ENCODE measurements around the gene STON2. TPM values are rescaled to one million over a fixed set of nuclear protein-coding genes. Genes with fewer than 3 reads are reported as not detected.
A peak's percentile ranks its signal among the peaks of the same experiment; 100 is the strongest.

Gene STON2
- 66.8 TPM for total RNA-seq (ENCODE audit: unreplicated experiment)
- long read RNA-seq, partial matches to known transcripts: 2 of 3 reads
- long read RNA-seq, other reads (novel, unspliced or antisense): 1 of 3 reads

GRCh38 chr14:81400202-81400678, at the start of gene STON2:
Gene STON2, minus strand, starts transcription at chr14:81400324. Its CDS starts 1,942 bp downstream, at chr14:81398382.
- no peak for TF ChIP-seq CTCF (IDR thresholded peaks at IDR 0.05; ENCODE audit: unreplicated experiment)
- no peaks in the 10 kb centered on the region for H3K36me3 Mint-ChIP-seq (ENCODE audit: low read depth, unreplicated experiment)
- H3K4me3 Mint-ChIP-seq (ENCODE audit: unreplicated experiment): no peak within 1 kb of the TSS
- no peaks in the 10 kb centered on the region for H3K27me3 Mint-ChIP-seq (ENCODE audit: unreplicated experiment)
- H3K27ac Mint-ChIP-seq (ENCODE audit: unreplicated experiment): peak within 1 kb of the TSS; percentile 70
- no peaks in the 10 kb centered on the region for H3K9me3 Mint-ChIP-seq (ENCODE audit: unreplicated experiment)
- peaks cover 3% of the 10 kb centered on the region for H3K4me1 Mint-ChIP-seq (ENCODE audit: unreplicated experiment)
- DNase-seq (ENCODE audit: low spot score): no peak

- TF ChIP-seq CTCF (IDR thresholded peaks at IDR 0.05; ENCODE audit: unreplicated experiment): no peak
- no peaks in the 10 kb centered on the region for H3K27me3 Mint-ChIP-seq (ENCODE audit: unreplicated experiment)
- peaks cover 10% of the 10 kb centered on the region for H3K4me1 Mint-ChIP-seq (ENCODE audit: unreplicated experiment)
- no peak for DNase-seq (ENCODE audit: low spot score)
- H3K9me3 Mint-ChIP-seq (ENCODE audit: unreplicated experiment): no peaks in the 10 kb centered on the region
- H3K36me3 Mint-ChIP-seq (ENCODE audit: low read depth, unreplicated experiment): peaks cover 2% of the 10 kb centered on the region
- no peak overlapping the region for H3K4me3 Mint-ChIP-seq (ENCODE audit: unreplicated experiment)
- no peak overlapping the region for H3K27ac Mint-ChIP-seq (ENCODE audit: unreplicated experiment)
These were observed 49.5 kb upstream of the STON2 start for GRCh38 chr14:81449576-81449975.

- Mint-ChIP-seq H3K4me1 (ENCODE audit: unreplicated experiment) (peaks cover 7% of the 10 kb centered on the region), H3K9me3 (ENCODE audit: unreplicated experiment) (peaks cover 1% of the 10 kb centered on the region), H3K36me3 (ENCODE audit: low read depth, unreplicated experiment) (peaks cover 3% of the 10 kb centered on the region), H3K27ac (ENCODE audit: unreplicated experiment) (no peak overlapping the region), H3K27me3 (ENCODE audit: unreplicated experiment) (no peaks in the 10 kb centered on the region), H3K4me3 (ENCODE audit: unreplicated experiment) (no peak overlapping the region)
- DNase-seq (ENCODE audit: low spot score): no peak
- no peak for TF ChIP-seq CTCF (IDR thresholded peaks at IDR 0.05; ENCODE audit: unreplicated experiment)
These were observed 49.0 kb upstream of the STON2 start for GRCh38 chr14:81449114-81449513.

GRCh38 chr14:81447021-81447764, 47.1 kb upstream of the STON2 start:
- H3K36me3 Mint-ChIP-seq (ENCODE audit: low read depth, unreplicated experiment): peaks cover 3% of the 10 kb centered on the region
- no peak for TF ChIP-seq CTCF (IDR thresholded peaks at IDR 0.05; ENCODE audit: unreplicated experiment)
- no peak for DNase-seq (ENCODE audit: low spot score)
- H3K27me3 Mint-ChIP-seq (ENCODE audit: unreplicated experiment): peaks cover 2% of the 10 kb centered on the region
- no peak overlapping the region for H3K4me3 Mint-ChIP-seq (ENCODE audit: unreplicated experiment)
- no peak overlapping the region for H3K27ac Mint-ChIP-seq (ENCODE audit: unreplicated experiment)
- H3K9me3 Mint-ChIP-seq (ENCODE audit: unreplicated experiment): peaks cover 4% of the 10 kb centered on the region
- H3K4me1 Mint-ChIP-seq (ENCODE audit: unreplicated experiment): peaks cover 7% of the 10 kb centered on the region

Data from endothelial cell (in vitro differentiated cells).